NCI-H2107 treated with DMSO at 0.1 percent for 48 hours (cell line): Measurements from ENCODE around the gene PDS5B.
A peak's percentile ranks its signal among the peaks of the same experiment; 100 is the strongest.
"Not testable (repeated sequence)": the region's sequence is repeated elsewhere in the genome, so short reads cannot be mapped to it uniquely, and the experiment has no call there.

Experiments
- DNase-seq: peaks from one replicate; lab custom pipeline; 2025; ENCODE audit not compliant: unreplicated experiment; lab: John Stamatoyannopoulos, UW

Gene PDS5B, protein sequence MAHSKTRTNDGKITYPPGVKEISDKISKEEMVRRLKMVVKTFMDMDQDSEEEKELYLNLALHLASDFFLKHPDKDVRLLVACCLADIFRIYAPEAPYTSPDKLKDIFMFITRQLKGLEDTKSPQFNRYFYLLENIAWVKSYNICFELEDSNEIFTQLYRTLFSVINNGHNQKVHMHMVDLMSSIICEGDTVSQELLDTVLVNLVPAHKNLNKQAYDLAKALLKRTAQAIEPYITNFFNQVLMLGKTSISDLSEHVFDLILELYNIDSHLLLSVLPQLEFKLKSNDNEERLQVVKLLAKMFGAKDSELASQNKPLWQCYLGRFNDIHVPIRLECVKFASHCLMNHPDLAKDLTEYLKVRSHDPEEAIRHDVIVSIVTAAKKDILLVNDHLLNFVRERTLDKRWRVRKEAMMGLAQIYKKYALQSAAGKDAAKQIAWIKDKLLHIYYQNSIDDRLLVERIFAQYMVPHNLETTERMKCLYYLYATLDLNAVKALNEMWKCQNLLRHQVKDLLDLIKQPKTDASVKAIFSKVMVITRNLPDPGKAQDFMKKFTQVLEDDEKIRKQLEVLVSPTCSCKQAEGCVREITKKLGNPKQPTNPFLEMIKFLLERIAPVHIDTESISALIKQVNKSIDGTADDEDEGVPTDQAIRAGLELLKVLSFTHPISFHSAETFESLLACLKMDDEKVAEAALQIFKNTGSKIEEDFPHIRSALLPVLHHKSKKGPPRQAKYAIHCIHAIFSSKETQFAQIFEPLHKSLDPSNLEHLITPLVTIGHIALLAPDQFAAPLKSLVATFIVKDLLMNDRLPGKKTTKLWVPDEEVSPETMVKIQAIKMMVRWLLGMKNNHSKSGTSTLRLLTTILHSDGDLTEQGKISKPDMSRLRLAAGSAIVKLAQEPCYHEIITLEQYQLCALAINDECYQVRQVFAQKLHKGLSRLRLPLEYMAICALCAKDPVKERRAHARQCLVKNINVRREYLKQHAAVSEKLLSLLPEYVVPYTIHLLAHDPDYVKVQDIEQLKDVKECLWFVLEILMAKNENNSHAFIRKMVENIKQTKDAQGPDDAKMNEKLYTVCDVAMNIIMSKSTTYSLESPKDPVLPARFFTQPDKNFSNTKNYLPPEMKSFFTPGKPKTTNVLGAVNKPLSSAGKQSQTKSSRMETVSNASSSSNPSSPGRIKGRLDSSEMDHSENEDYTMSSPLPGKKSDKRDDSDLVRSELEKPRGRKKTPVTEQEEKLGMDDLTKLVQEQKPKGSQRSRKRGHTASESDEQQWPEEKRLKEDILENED (N-terminal part only)

DNA sequence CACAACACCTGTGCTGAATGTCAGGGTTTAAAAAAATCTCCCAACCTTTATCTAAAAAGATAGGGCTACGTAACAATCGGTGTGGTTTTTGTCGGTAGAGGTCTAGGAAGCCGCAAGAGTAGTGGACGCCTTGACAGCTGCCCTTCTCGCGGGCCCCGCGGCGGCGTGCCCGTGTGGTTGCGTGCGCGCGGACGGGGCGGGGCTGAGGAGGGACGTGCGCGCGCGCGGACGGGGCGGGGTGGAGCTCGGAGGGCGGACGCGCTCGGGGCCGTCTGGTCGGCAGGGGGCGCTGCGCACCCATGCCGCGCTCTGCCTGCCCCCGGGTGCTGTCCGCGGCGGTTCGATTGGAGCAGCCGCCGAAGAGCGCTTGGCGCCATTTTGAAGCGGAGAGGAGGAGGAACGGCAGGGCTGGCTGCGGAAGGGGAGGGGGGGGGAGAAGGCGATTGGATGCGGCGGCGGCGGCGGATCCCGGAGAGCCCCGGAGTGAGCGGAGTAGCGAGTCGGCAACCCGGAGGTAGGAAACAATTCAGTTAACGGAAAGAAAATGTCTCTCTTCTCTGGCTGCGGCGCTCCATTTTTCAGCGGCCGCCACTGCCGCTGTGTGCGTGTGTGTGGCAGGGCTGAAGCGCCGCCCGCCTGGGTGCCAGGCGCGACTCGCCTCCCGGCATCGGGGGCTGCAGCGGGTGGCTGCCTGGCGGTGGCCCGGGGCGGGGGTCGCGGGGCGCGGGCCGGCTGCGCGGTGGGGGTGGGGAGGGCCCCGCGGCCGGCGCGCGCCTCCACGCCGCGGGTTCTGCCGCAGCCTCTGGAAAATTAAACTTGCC, at the start of gene PDS5B:
Gene PDS5B (plus strand): TSS at position 373 of the 821 bp plus-strand sequence. CDS start 62,321 bp downstream, outside the sequence.
- peak; percentile 78 for DNase-seq

DNA sequence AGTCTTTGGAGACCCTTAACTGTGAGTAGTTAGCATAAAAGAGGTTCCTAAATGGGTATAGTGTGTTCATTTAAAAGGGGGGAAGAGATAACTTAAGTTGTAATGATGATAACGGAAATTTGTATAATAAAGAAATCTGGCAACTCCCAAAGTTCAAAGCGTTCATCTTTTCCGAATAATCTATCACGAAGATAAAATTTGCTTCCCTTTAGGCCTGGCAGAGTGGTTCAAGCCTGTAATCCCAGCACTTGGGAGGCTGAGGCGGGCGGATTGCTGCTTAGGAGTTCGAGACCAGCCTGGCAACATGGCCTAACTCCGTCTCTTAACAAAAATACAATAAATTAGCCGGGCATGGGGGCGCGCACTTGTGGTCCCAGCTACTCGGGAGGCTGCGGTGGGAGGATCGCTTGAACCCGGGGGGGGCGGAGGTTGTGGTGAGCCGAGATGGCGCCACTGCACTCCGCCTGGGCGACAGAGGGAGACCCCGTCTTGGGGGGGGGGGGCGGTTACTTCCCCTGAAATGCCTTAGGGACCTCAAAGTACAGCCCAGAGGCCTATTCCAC, 48.6 kb upstream of the PDS5B start:
- no peak for DNase-seq

DNA sequence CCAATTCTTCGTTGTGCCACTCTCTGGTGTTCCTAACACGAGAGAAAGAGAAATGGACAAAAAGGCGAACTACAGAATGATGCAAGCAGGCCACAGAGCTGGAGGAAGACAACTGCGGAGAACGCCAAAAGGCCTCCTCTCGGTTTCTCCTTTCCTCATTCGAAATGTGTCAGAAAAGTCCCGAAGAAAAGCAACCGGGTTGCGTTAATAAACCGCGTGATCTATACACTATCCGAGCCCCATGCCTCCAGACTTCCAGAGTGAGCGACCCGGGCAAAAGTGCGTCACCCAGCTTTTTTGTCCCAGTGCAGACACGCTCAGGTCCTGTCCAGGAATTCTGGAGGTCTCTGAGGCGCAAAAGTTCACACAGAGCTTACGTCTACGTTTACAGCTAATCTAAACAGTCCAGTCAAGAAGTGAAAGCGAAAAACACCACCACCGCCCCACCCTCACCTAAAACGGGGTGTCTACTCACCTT, 48.1 kb upstream of the PDS5B start:
- DNase-seq, result no peak

DNA sequence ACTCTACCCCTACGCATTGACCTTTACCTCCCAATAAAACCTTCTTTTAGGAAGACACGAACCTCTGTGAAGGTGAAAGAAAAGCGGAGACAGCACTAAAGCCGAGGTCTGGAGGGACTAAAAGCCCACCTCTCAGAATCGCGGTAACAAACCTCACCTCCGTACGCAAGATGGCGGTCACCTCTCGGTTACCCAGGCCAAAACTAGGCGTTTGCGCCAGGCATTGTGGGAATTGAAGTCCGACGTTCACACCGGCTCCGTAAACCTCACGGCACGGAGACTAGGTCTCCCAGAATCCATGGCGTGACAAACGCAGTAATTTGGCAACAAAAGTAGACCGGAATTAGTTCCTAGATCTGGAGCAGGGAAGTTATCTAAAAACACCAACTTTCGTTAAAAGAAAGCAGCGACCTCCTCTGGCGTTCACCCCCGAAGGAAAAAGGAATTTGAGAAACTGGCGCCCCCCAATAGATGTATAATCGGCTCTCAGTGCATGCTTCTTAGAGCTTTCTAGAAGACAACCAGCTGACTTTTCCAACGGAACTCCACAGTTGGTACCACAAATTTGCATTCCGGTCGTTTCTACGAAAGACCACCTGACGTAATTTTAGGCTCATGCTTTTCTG, 47.5 kb upstream of the PDS5B start, which contains the start of gene N4BP2L2:
Gene N4BP2L2 (minus strand): TSS at position 175 of the 626 bp plus-strand sequence. CDS start 1,768 bp downstream, outside the sequence.
- peak; percentile 89 for DNase-seq

DNA sequence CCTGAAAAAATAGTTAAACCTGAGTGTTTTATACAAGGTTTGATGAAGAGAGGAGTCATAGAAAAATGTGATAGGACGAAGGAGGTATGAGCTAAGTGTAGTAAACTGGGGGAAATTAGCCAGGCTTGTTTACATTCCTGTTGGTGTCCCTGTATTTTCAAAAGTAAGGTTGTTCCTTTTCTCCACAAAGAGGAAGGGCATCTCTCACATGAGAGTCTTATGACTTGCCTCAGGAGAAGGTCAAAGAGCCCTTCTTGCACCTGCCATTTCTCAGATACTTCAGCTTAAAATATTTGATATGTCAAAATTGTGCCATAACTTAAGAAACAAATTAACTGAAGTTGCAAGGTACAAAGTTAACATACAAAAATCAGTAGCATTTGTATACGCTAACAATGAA, 44.0 kb upstream of the PDS5B start:
- DNase-seq, result no peak

DNA sequence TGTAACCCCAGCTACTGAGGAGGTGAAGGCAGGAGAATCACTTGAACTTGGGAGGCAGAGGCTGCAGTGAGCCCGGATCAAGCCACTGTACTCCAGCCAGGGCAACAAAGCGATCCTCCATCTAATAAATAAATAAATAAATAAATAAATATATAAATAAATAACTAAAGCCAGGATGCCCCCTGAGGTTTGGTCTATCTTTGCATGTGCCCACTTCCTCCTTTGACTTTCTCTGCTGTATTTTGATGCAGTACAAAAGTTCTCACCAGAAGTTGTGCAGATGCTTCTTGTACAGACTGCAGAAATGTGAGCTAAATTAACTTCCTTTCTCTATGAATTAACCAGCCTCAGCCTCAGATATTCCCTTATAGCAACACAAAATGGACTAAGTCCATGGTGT, 41.2 kb upstream of the PDS5B start:
- DNase-seq, result no peak

DNA sequence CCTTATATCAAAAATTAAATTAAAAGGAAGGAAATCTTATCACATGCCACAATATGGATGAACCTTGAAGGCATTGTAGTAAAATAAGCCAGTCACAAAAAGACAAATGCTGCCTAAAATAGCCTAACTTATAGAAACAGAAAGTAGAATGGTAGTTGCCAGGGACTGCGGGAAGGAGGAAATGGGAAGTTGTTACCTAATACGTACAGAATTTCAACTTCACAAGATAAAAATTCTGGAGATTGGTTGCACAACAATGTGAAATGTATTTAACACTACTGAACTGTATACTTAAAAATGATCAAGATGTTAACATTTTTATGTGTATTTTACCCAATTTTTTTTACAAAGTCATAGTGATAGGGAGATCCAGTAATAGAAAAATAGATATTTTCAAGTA, 37.4 kb upstream of the PDS5B start:
- no peak for DNase-seq

DNA sequence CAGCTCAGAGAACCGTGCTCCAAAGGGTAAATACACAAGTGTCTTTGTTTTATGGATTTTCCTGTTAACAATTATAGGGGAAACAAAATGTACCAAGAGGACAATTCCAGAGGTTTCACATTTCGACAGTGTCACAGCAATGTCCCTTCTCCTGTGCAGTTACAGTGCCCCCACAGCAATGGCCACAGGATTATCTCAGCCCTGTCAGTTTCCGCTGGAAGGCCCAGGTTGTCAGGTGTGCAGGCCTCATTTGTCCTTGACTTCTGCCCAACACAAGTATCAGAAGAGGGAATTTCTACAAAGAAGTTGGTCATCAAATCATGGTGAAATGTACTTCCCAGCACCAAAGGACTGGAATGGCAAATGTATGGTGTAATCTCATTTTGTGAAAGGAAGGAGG, 36.5 kb upstream of the PDS5B start:
- DNase-seq, result no peak

DNA sequence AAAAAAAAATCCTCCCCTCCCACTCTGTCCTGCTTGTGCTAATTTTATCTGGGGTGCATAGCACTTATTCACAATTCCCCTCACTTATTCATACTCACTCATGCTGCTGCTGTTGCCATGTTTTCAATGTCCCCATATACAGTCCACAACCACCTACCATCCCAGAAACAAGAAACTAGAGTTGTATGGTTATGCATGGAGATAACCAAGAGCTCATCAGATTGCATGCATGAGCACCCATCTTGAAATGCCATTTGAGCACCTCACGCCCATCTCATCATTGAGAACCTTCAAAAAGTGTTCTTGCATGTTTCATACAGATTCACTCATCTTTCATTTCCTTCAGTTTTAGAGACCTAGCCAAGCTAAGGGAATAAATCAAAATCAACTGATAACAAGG, 32.5 kb upstream of the PDS5B start:
- DNase-seq, result no peak

DNA sequence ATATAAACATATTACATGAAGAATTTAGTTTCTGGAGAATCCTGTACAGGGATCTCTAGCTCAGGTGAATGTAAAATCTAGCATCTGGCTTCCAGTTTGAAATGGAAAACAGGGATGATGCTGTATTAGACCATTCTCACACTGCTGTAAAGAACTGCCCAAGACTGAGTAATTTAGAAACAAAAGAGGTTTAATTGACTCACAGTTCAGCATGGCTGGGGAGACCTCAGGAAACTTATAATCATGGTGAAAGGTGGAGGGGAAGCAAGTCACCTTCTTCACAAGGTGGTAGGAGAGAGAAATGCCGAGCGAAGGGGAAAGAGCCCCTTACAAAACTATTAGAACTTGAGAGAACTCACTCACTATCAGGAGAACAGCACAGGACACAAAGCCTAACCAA, 30.6 kb upstream of the PDS5B start:
- no peak for DNase-seq

DNA sequence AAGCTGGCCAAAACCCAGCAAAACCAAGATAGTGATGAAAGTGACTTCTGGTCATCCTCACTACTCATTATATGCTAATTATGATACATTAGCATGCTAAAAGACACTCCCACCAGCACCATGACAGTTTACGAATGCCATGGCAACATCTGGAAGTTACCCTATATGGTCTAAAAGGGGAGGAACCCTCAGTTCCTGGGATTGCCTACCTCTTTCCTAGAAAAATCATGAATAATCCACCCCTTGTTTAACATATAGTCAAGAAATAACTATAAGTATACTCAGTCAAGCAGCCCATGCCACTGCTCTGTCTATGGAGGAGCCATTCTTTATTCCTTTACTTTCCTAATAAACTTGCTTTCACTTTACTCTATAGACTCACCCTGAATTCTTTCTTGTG, 25.4 kb upstream of the PDS5B start:
- DNase-seq, result not testable (repeated sequence)

DNA sequence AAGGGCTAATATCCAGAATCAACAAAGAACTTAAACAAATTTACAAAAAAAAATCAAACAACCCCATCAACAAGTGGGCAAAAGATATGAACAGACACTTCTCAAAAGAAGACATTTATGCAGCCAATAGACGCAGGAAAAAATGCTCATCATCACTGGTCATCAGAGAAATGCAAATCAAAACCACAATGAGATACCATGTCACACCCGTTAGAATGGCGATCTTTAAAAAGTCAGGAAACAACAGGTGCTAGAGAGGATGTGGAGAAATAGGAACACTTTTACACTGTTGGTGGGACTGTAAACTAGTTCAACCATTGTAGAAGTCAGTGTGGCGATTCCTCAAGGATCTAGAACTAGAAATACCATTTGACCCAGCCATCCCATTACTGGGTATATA, 10.6 kb upstream of the PDS5B start:
- DNase-seq, result not testable (repeated sequence)

DNA sequence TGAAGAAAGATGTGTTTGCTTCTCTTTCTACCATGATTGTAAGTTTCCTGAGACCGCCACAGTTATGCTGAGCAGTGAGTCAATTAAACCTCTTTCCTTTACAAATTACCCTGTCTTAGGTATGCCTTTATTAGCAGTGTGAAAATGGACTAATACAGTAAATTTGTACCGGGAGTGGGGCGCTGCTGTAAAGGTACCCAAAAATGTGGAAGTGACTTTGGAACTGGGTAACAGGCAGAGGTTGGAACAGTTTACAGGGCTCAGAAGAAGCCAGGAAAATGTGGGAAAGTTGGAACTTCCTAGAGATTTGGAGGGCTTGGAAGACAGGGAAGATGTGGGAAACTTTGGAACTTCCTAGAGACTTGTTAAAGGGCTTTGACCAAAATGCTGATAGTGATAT, 9.2 kb upstream of the PDS5B start:
- DNase-seq, result no peak

DNA sequence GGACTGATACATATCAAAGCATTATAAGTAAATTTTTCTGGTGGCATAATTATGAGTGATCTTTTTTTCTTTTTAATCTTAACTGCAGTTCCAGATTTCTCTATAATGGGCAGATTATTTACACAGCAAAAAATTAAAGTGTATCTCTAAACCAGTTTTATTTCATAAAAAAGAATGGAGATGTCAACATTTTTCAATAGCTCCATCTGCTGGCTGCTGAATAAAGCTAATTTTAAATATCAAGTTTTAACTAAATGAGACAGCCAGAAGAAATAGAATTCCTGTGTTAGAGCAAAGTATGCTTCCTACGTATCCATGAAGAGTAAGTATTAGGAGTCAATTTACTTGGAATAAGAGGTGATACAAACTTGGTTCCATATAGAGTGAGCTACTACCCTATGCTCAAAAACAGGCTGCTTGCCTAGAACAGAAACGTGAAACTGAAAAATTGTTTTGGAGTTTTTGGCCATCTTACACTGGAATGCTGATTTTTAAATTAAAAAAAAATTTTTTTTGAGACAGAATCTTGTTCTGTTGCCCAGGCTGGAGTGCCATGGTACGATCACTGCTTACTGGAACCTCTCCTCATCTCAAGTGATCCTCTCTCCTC, 5.0 kb upstream of the PDS5B start:
- no peak for DNase-seq

DNA sequence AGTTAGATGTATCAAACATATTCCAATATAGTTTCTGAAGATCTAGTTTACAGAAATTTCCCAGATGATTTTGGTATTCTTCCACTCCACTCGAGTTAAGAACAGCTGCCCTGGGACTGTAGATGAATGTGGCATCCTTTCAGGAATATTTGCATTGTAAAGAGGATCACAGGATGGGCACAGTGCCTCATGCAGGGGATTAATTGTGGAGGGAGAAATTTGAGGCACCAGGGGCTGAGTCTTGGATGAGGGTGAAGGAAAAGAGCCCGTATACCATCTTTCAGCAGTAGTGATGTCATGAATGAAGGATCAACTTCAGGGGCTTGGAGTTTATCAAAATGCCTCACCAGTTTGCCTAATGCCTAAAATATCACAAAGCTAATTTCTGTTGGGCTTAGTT, 4.0 kb upstream of the PDS5B start:
- DNase-seq, result no peak

DNA sequence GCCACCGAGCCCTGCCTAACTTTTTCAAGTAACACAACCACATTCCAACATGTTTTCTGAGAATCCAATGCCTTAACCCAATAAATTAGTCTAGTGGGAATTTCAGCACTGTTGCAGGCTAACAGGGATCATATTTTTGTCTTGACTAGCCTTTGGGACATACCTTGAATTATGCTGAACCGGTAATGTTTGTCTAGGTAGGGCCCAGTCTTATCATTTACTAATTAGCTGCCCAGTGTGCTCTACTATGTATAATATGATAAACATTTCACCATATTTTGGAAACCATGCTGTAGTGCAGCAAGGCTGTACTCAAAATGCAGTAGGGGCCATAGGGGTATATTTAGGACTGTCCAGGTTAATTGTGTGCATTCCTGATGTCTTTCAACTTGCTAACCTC, 3.3 kb upstream of the PDS5B start:
- DNase-seq, result no peak

DNA sequence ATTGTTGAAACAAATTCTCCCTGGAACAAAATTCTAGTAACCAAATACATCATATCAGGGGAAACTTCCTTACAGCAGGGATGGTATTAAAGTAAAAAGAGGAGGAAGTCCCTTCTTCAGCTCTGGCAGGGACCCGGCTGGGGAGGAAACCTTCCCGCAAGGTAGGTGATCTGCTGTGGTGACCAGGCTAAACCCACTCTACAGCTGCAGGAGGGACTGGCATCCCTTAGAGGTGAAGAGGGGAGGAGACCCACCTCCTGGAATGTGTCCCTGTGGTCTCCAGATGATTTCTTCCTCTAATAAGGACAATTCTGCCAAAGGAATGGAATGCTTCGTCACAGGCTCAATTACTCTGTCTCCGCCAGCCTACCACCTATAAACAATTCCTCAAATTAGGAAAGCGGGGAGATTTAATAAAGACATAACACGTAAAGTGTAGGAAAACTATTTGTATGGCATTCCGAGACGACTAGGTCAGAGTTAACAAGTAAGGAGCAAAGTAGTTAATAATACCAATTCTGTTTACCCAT, 637 bp upstream of the PDS5B start:
- DNase-seq, result no peak

DNA sequence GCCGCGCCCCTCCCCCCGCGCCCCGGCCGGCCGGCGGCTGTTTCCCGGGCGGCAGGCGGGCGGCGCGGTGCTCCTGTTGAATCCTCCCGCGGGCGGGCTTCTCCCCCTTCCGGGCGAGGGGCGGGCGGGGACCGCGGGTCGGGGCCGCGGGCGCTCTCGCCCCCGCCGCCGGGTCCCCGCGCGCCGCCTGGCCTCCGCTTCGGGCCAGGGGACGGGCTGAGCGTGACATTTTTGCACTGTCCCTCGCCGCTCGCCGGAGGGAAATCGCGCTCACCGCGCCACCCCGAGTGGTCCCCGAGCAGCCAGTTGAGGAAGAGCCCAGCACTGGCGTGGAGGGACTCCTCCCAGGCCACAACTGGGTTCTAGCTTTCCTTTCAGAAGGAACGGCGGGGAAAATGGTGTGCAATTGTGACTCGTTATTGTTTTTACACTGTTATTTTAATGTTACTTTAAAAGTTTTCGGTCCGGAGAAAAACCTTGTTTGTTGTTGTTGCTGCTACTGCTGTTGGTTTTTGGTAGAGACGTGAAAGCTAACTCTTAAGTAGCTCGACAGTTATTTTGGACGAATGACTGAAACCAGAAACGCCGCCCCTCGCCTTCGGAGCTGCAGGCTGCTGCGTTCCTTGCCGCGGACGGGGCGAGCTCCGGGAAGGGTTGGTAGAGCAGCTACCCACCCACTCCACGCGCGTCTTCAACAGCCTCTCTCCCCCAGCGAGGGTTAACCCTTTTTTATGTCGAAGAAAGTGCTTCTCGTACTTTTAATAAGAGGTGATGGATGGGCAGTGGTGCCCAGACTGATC, 959 bp downstream of the PDS5B start:
- DNase-seq, result peak; percentile 27
